ENCODE results near the gene CACNA2D3.

CACNA2D3 gene

GRCh38 chr3:54171509-54171908 is 49.2 kb downstream of the CACNA2D3 start:
- DNase-seq (ENCODE audit: low read depth, low spot score): no peak

- DNase-seq (ENCODE audit: low read depth, low spot score): no peak
Observed at GRCh38 chr3:54171951-54172350, 49.6 kb downstream of the CACNA2D3 start.

- no peak for DNase-seq (ENCODE audit: low read depth, low spot score)
Observed at GRCh38 chr3:54173371-54173770, 51.0 kb downstream of the CACNA2D3 start.

GRCh38 chr3:54176106-54176505 is 53.8 kb downstream of the CACNA2D3 start:
- DNase-seq (ENCODE audit: low read depth, low spot score): no peak

- DNase-seq (ENCODE audit: low read depth, low spot score): no peak
Observed at GRCh38 chr3:54177816-54178215, 55.5 kb downstream of the CACNA2D3 start.

GRCh38 chr3:54178376-54178775 is 56.0 kb downstream of the CACNA2D3 start:
- no peak for DNase-seq (ENCODE audit: low read depth, low spot score)

GRCh38 chr3:54180921-54181320 is 58.6 kb downstream of the CACNA2D3 start:
- DNase-seq (ENCODE audit: low read depth, low spot score): no peak

GRCh38 chr3:54182242-54182641 is 59.9 kb downstream of the CACNA2D3 start:
- no peak for DNase-seq (ENCODE audit: low read depth, low spot score)

GRCh38 chr3:54185740-54186139 is 63.4 kb downstream of the CACNA2D3 start:
- DNase-seq (ENCODE audit: low read depth, low spot score): no peak

GRCh38 chr3:54188176-54188791 is 65.9 kb downstream of the CACNA2D3 start:
- peak; percentile 56 for DNase-seq (ENCODE audit: low read depth, low spot score)

- no peak for DNase-seq (ENCODE audit: low read depth, low spot score)
Observed at GRCh38 chr3:54191220-54191619, 68.9 kb downstream of the CACNA2D3 start.

GRCh38 chr3:54192026-54192425 is 69.7 kb downstream of the CACNA2D3 start:
- no peak for DNase-seq (ENCODE audit: low read depth, low spot score)

- no peak for DNase-seq (ENCODE audit: low read depth, low spot score)
Observed at GRCh38 chr3:54193093-54193492, 70.7 kb downstream of the CACNA2D3 start.

- DNase-seq (ENCODE audit: low read depth, low spot score): no peak
Observed at GRCh38 chr3:54196360-54196991, 74.1 kb downstream of the CACNA2D3 start.

- no peak for DNase-seq (ENCODE audit: low read depth, low spot score)
Observed at GRCh38 chr3:54197509-54197908, 75.2 kb downstream of the CACNA2D3 start.

GRCh38 chr3:54198556-54198955 is 76.2 kb downstream of the CACNA2D3 start:
- no peak for DNase-seq (ENCODE audit: low read depth, low spot score)

- DNase-seq (ENCODE audit: low read depth, low spot score): no peak
Observed at GRCh38 chr3:54202054-54202453, 79.7 kb downstream of the CACNA2D3 start.

- no peak for DNase-seq (ENCODE audit: low read depth, low spot score)
Observed at GRCh38 chr3:54202651-54203248, 80.4 kb downstream of the CACNA2D3 start.

- no peak for DNase-seq (ENCODE audit: low read depth, low spot score)
Observed at GRCh38 chr3:54206874-54207273, 84.5 kb downstream of the CACNA2D3 start.

- DNase-seq (ENCODE audit: low read depth, low spot score): no peak
Observed at GRCh38 chr3:54211097-54211496, 88.7 kb downstream of the CACNA2D3 start.

GRCh38 chr3:54212723-54213122 is 90.4 kb downstream of the CACNA2D3 start:
- DNase-seq (ENCODE audit: low read depth, low spot score): no peak

GRCh38 chr3:54213907-54214306 is 91.6 kb downstream of the CACNA2D3 start:
- no peak for DNase-seq (ENCODE audit: low read depth, low spot score)

- no peak for DNase-seq (ENCODE audit: low read depth, low spot score)
Observed at GRCh38 chr3:54214845-54215244, 92.5 kb downstream of the CACNA2D3 start.

Data from iPS DF 19.7 (cell line).